Kidney glomerular epithelial cell (primary cell): ENCODE results near the gene DDX3X.
"Not testable (repeated sequence)": the region's sequence is repeated elsewhere in the genome, so short reads cannot be mapped to it uniquely, and the experiment has no call there.

Experiments
- DNase-seq: peaks from one replicate; lab custom pipeline; 2025; lab: John Stamatoyannopoulos, UW

DDX3X gene

GRCh38 chrX:41373989-41374606 is 40.1 kb downstream of the DDX3X start:
- no peak for DNase-seq

DNA sequence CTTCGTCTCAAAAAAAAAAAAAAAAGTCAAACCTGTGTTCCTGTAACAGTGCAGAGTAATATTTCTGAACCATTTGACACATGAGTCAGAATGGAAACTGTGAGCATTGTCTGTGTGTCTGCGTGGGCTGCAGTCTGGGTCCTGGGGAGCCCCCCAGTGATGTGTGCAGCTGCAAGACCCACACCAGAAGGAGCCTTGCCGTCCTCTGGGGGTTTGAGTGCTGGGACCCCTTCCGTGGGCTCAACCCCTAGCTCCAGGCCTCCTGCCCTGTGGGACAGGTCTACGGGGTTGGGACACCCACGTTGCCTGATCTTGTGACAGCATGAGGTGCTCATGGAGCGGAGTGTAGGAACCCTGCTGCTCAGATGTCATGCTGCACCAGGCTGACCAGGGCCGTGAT is 43.7 kb downstream of the DDX3X start:
- no peak for DNase-seq

- DNase-seq, result peak; percentile 3
Observed at GRCh38 chrX:41381685-41382084, 47.7 kb downstream of the DDX3X start.

- no peak for DNase-seq
Observed at GRCh38 chrX:41382714-41383645, 49.0 kb downstream of the DDX3X start.

GRCh38 chrX:41384051-41384705 is 50.2 kb downstream of the DDX3X start:
- no peak for DNase-seq

GRCh38 chrX:41386222-41386990 is 52.4 kb downstream of the DDX3X start:
- DNase-seq, result no peak

DNA sequence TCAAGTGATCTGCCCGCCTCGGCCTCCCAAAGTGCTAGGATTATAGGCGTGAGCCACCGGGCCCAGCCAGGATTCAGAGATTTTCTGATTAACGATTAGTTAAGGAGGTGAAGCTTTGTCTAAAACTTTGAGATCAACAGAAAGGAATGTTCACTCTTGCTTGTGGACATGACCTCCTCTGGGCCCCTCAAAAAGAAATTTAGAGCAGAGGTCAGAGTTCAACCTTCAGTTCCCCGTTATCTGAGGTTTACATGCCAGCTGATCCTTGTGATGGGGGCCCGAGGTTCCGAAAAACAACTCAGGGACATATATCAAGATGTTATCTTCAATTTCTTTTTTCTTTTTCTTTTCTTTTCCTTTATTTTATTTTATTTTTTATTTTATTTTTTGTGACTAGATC is 54.6 kb downstream of the DDX3X start:
- DNase-seq, result no peak

DNA sequence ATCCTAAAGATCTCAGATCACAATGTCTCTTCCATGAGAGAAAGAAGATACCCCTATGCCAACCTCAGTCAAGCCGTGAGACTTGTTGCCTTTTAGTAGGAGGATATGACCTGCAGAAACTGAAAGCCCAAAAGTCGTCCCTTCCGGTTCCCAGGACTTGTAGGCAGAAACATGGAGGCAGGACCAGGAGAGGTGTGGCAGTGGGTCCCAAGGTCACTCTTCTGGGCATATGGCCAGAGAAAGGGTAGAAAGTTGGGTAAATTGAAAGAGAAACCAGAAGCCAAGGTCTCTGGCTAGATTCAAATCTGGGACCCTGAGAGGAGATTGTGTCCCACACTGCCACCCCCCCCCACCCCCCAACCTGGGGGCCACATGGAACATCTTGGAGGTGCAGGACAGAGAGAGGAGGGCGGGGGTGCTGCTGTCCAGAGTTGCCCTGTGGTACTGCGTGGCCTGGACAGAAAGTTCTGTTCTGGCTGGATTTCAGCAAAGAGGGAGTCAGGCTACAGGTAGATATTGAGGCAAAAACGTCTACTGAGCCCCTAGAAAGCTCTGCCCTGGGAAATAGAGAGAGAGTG is 55.4 kb downstream of the DDX3X start:
- DNase-seq, result no peak

DNA sequence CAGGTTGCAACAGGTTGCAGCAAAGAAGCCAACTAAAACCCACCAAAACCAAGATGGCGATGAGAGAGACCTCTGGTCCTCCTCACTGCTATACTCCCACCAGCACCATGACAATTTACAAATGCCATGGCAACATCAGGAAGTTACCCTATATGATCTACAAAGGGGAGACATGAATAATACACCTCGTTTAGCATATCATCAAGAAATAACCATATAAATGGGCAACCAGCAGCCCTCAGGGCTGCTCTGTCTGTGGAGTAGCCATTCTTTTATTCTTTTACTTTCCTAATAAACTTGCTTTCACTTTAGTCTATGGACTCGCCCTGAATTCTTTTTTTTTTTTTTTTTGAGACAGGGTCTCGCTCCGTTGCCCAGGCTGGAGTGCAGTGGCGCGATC is 56.6 kb downstream of the DDX3X start:
- not testable (repeated sequence) for DNase-seq

GRCh38 chrX:41391606-41392005 is 57.6 kb downstream of the DDX3X start:
- no peak for DNase-seq

DNA sequence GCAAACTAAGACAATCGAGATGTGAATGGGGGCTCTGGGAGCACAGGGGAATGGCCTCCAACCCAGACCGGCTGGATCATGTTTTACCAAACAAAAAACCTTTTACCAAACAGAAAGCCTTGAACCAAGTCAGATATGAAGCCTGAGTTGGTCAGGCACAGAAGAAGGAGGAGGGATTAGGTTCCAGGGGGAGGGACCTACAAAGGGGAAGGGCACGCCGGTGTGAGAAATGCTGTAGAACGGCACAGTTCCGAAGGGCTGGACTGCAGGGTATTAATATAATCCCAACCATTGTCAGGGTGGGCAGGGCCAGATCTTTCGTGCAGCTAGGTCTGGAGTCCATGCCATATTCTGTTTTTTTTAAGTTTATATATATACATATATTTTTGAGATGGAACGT is 60.3 kb downstream of the DDX3X start:
- no peak for DNase-seq

GRCh38 chrX:41397219-41397618 is 63.3 kb downstream of the DDX3X start:
- no peak for DNase-seq

- no peak for DNase-seq
Observed at GRCh38 chrX:41397768-41398167, 63.8 kb downstream of the DDX3X start.

- not testable (repeated sequence) for DNase-seq
Observed at GRCh38 chrX:41402556-41402955, 68.6 kb downstream of the DDX3X start.

DNA sequence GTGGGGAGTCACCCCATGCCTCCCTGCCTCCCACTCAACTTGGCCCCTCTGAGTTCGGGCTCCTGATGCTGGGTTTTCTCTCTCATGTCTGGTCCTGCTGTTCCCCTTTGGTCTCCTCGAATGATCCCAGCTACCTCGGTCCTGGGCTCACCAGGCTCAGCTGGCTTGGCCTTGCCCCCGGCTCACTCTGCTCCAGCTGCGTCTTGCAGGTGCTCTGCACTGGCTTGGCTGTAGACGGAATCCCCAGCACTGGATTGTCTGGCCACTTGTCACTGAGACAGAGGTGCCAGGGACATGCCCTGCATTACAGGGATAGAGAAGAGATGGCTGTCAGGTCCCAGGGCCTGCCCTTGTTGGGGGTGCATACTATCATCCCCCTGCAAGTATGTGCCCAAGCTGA is 71.6 kb downstream of the DDX3X start:
- no peak for DNase-seq

GRCh38 chrX:41406201-41406600 is 72.2 kb downstream of the DDX3X start:
- peak; percentile 39 for DNase-seq

GRCh38 chrX:41407816-41408215 is 73.9 kb downstream of the DDX3X start:
- DNase-seq, result no peak

DNA sequence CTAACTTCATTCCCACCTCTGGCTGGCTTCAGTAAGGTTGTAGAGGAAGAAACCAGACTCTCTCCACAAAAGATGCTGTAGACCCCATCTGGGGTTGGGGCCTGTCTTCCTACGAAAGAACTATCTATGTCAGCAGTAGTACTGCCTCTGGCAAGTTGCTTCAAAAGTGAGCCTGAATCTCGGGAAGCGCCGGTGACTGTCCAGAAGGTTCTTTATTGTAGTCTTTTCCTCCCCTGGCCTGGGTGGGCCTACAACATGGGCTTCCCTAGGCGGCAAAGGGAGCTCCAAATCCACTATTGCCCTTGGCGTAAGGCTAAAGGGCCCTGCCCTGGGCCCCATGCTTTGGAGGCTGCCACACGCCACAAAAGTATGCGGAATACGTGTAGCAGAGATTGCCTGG is 74.6 kb downstream of the DDX3X start:
- DNase-seq, result no peak

DNA sequence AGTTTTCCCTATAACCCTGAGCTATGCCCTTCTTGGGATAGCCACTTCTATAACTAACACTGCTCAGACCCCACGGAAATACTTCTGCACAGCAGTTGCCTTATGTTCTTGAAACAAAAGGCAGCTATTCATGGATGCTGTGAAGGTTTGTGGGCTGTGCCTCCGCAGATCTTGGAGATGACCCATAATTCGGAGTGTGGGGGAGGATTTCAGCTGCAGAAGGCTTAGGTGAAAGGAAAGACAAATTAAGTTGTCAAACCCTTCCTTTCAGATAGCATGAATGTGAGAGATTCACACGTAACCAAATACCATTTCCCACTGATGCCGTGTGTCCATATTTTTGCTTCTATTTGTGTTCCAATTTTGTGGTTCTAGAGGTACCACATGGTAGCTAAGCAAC is 75.0 kb downstream of the DDX3X start:
- no peak for DNase-seq

GRCh38 chrX:41411222-41411621 is 77.3 kb downstream of the DDX3X start:
- DNase-seq, result not testable (repeated sequence)

DNA sequence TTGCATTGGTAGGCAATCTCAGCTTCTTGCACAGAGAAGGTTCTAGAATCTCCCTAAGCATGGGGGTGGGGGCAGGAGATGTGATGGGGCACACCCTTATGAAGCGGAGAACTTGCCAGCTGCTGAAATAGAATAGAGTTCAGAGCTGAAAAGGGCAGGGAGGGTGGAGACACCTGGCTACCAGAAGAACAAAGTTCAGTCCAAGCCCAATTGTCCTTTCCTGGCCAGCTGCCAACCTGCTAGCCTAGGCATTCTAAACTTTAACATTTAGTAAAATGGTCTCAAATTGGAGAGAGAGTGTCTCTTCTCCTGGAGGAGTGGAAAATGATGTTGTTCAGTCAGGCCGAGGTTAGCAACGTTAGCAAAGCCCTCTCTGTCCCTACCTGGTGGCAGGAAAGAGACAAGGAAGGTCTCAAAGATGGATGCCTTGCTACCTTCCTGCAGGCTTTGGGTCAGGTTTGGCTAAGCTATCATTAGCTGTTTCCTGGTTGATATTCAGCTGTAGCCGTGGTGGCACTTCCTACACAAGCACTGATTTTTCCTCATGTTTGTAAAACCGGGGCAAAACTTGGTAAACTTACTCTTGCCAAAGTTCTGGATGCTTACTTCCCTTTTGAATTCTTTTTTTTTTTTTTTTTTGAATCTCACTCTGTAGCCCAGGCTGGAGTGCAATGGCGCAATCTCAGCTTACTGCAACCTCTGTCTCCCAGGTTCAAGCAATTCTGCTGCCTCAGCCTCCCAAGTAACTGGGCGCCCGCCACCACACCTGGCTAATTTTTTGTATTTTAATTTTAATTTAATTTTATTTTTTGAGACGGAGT is 78.5 kb downstream of the DDX3X start:
- DNase-seq, result no peak
